GF-D8 (cell line): Measurements from ENCODE around the gene DNAH11.
A peak's percentile ranks its signal among the peaks of the same experiment; 100 is the strongest.
"Not testable (repeated sequence)": the region's sequence is repeated elsewhere in the genome, so short reads cannot be mapped to it uniquely, and the experiment has no call there.

Experiments
- DNase-seq: peaks from one replicate; lab custom pipeline; 2025; lab: John Stamatoyannopoulos, UW

Gene DNAH11

GRCh38 chr7:21927693-21928092, 384.9 kb downstream of the DNAH11 start:
- DNase-seq = no peak

DNA sequence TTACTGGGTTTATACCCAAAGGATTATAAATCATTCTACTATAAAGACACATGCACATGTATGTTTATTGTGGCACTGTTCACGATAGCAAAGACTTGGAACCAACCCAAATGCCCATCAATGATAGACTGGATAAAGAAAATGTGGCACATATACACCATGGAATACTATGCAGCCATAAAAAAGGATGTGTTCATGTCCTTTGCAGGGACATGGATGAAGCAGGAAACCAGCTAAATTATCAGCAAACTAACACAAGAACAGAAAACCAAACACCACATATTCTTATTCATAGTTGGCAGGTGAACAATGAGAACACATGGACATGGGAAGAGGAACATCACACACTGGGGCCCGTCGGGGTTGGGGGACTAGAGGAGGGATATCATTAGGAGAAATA, 390.5 kb downstream of the DNAH11 start:
- not testable (repeated sequence) for DNase-seq

DNA sequence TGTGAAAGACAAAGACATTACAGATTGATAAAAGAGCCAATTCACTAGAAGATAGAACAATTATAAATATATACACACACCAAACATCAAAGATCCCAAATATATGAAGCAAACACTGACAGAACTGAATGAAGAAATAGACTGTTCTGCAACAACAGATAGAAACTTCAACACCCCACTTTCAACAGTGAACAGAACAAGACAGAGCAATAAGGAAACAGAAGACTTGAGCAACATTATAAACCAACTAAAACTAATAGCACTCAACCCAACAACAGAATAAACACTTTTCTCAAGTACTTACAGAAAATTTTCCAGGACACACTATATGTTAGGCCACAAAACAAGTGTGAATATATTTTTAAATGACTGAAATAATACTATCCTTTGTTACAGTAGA, 392.0 kb downstream of the DNAH11 start:
- DNase-seq = peak; percentile 49

- no peak for DNase-seq
These were observed 395.6 kb downstream of the DNAH11 start for GRCh38 chr7:21938463-21938862.

GRCh38 chr7:21939136-21939857, 396.5 kb downstream of the DNAH11 start:
- no peak for DNase-seq

GRCh38 chr7:21939858-21940372, 397.1 kb downstream of the DNAH11 start:
- DNase-seq = no peak

DNA sequence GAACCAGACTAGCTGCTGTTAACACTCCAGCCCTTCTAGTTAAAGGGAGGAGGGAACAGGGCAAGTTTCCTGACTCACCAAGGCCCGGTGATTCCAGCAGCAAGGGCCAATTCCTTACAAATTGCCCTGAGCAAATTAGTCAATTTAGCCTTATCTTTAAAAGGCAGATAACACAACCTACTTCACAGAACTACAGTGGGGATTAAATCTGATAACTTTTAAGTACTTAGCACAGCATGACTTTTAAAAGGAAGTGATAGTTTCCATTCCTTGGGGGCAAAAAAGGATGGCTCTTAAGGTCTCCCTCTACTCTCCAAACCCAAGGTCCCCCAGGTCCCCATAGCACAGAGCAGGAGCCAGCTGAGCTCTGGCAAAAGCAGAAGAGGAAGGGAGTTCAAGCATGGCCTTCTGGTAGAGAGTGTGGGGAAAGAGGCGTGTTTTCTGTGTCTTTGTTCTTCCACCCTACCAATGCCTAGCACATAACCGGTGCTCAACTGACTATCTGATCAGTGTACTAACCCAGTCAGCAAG, 398.8 kb downstream of the DNAH11 start:
- DNase-seq = peak; percentile 78

- DNase-seq = no peak
These were observed 400.1 kb downstream of the DNAH11 start for GRCh38 chr7:21942955-21943354.

DNA sequence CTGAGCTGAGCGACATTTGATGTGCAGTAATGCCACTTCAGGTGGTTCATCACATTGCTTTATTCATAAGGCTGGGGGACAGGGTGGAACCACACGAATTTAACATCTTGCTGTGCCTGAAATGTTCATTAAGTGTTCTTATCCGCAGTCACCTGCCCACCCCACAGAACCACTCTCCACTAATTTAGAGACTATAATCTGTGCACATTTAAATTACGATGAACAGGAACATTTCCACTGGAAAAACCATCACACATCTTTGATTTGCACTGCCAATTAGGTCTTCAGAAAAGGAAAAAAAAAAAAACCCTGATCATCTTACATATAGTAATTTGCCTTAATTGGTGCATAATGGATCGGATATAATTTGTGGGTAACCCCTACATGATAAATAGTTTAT, 400.6 kb downstream of the DNAH11 start:
- DNase-seq = no peak

DNA sequence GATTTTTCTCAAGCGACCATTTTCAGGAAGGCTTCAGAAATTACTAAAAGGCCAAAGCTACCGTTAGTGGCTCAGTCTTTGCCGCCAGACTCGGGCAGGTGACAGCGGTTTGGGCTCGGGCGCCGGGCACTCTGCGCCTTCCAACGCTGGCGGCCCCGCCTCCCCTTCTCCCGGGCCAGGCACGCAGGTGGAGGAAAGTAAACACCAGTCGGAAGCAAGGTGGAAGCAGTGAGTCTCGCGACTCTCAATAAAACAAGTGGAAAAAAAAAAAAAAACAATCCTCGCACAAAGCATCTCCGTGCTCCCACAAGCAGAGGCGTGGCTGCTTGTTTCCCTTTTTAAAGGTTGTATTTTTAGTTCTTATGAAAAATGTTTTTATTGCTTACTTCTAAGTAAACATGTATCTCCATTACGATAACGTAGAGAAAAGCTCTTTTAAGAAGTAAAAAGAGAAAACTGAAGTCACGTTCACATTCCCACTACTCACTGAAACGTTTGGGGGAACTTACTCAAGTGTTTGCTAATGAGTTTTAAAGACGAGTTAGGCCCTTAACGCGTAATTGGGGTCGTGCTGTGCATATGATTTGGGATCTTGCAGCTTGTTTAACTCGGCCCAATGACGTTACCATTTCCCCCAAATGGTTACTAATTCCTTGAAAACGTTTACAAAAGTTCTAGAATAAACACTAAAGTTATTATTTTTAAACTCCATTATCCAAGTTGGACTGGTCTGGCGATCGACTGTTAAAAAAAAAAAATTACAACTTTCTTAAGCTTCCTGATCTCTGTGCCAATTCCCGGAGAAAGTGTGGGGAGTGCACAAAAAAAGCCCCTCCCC, 402.0 kb downstream of the DNAH11 start:
- peak; percentile 54 for DNase-seq

- peak; percentile 66 for DNase-seq
These were observed 402.8 kb downstream of the DNAH11 start, which contains the start of gene CDCA7L for GRCh38 chr7:21945454-21946221. Gene CDCA7L (minus strand): TSS chr7:21945899. CDS start chr7:21945804, 95 bp downstream.

DNA sequence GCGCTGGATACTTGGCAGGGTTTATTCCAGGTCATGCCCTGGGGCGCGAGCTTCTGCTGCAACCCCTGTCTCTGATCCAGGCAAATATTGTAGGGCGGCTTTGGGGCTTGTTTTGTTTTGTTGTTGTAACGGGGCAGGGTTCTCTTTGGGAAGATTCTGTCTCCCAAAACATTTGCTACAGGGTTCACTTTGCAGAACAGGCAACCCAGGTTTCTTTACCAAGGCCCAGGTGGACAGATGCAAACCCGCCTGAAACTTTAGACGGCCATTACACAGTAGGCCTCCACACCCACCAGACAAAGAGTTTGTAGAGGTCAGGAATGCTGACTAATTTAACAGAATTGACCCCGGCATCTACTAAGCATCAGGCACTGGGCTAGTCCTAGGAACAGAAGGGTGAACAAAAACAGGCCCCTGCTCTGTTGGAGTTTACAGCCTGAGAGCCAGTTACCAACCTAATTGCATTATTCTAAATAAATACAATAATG, 403.4 kb downstream of the DNAH11 start:
- DNase-seq = no peak

GRCh38 chr7:21947056-21947455, 404.2 kb downstream of the DNAH11 start:
- no peak for DNase-seq

- DNase-seq = no peak
These were observed 405.1 kb downstream of the DNAH11 start for GRCh38 chr7:21947946-21948345.

DNA sequence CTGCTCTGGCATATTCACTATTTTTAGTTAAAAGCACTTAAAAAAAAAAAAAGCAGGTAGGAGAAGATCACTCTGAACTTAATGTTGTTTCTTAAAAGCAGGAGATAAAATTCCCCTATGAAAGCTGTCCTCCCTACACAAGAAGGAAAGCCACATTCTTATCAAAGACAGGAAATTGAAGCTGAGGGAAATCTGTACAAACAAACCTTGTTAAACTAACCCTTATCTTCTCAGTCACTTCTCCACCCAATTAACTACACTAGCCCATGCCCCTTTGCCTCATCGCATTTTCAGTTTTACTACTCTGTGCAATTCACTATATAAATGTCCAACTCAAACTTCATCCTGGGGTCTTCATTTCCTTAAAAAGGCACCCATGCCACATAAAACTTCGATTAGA, 405.5 kb downstream of the DNAH11 start:
- no peak for DNase-seq

GRCh38 chr7:21948887-21949540, 406.2 kb downstream of the DNAH11 start:
- no peak for DNase-seq
